ENCODE results near the gene KIF1C. TPM values are rescaled to one million over a fixed set of nuclear protein-coding genes. Genes with fewer than 3 reads are reported as not detected.
"Not testable (repeated sequence)": the region's sequence is repeated elsewhere in the genome, so short reads cannot be mapped to it uniquely, and the experiment has no call there.

The KIF1C gene
- total and polyA plus RNA-seq, 7 donors = 46.4 to 164 (median 85.6) TPM

DNA sequence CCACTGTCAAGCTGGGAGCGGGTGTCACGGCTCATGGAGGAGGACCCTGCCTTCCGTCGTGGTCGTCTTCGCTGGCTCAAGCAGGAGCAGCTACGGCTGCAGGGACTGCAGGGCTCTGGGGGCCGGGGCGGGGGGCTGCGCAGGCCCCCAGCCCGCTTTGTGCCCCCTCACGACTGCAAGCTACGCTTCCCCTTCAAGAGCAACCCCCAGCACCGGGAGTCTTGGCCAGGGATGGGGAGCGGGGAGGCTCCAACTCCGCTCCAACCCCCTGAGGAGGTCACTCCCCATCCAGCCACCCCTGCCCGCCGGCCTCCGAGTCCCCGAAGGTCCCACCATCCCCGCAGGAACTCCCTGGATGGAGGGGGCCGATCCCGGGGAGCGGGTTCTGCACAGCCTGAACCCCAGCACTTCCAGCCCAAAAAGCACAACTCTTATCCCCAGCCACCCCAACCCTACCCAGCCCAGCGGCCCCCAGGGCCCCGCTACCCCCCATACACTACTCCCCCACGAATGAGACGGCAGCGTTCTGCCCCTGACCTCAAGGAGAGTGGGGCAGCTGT is 25.9 kb downstream of the KIF1C start:
- H3K36me3 ChIP-seq = peaks cover 12 to 59% (median 45%) of the 10 kb centered on the region in 4 donors
- no peak for DNase-seq
- H3K27ac ChIP-seq = no peak overlapping the region
- intact Hi-C loops (cut with DNase I) = no loop called here
- TF ChIP-seq EP300 (IDR thresholded peaks at IDR 0.05) (no peak), POLR2AphosphoS5 (IDR thresholded peaks at IDR 0.05) (no peak), POLR2A (IDR thresholded peaks at IDR 0.05) (no peak), CTCF (IDR thresholded peaks at IDR 0.05) (no peak)
- WGBS, 2 donors = 92 to 95% methylated on average over 29 of the region's 29 CpGs
- no peaks in the 10 kb centered on the region for H3K4me1 ChIP-seq
- no peaks in the 10 kb centered on the region for H3K9me3 ChIP-seq
- H3K27me3 ChIP-seq = no peaks in the 10 kb centered on the region
- H3K4me3 ChIP-seq = no peak overlapping the region

DNA sequence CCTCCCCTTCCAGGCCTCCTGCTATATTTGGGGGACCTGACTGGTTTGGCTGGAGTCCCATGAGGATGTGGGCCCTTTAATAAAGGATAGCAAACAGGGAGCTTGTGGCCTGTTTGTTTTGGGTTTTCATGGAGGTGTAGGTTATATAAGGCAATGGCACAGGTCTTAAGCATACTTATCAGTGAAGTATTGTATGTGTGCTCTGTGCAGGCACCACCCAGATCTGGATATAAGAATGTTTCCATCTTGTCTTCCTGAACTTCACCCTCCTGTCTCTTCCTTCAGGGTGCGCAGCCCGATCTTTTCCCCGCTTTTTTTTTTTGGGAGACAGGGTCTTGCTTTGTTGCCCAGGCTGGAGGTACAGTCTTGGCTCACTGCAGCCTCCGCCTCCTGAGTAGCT is 26.9 kb downstream of the KIF1C start:
- peaks cover 12 to 50% (median 41%) of the 10 kb centered on the region in 4 donors for H3K36me3 ChIP-seq
- H3K4me3 ChIP-seq = no peak overlapping the region
- H3K27ac ChIP-seq = no peak overlapping the region
- intact Hi-C loops (cut with DNase I) = no loop called here
- WGBS, 2 donors = 95 to 98% methylated on average over 4 of the region's 4 CpGs
- H3K9me3 ChIP-seq = no peaks in the 10 kb centered on the region
- no peaks in the 10 kb centered on the region for H3K4me1 ChIP-seq
- DNase-seq = no peak
- H3K27me3 ChIP-seq = no peaks in the 10 kb centered on the region
- no peak for TF ChIP-seq POLR2AphosphoS5 (IDR thresholded peaks at IDR 0.05)

DNA sequence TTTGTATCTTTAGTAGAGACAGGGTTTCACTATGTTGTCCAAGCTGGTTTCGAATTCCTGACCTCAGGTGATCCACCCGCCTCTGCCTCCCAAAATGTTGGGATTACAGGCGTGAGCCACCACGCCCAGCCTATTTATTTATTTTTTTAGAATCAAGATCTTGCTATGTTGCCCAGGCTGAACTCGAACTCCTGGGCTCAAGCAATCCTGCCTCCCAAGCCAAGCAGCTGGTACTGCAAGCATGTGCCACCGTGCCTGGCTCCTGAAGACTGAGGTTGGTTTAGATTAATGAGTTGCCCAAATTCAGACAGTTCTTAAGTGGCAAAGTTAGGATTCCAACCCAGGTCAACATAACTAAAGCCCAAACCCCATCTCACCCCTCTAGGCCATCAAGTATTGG is 29.5 kb downstream of the KIF1C start:
- Histone ChIP-seq H3K27me3 (no peaks in the 10 kb centered on the region), H3K27ac (no peak overlapping the region), H3K4me1 (peaks cover 0 to 8% (median 2%) of the 10 kb centered on the region in 4 donors), H3K36me3 (peaks cover 5 to 23% (median 19%) of the 10 kb centered on the region in 4 donors), H3K4me3 (no peak overlapping the region), H3K9me3 (no peaks in the 10 kb centered on the region)
- TF ChIP-seq EP300 (IDR thresholded peaks at IDR 0.05) (no peak), POLR2AphosphoS5 (IDR thresholded peaks at IDR 0.05) (no peak), POLR2A (IDR thresholded peaks at IDR 0.05) (no peak), CTCF (IDR thresholded peaks at IDR 0.05) (no peak)
- DNase-seq = no peak
- WGBS, 2 donors = 71 to 81% methylated on average over 6 of the region's 6 CpGs
- intact Hi-C loops (cut with DNase I) = no loop called here

- no peaks in the 10 kb centered on the region for H3K9me3 ChIP-seq
- H3K4me3 ChIP-seq = no peak overlapping the region
- H3K27me3 ChIP-seq = no peaks in the 10 kb centered on the region
- peaks cover 0 to 8% (median 2%) of the 10 kb centered on the region in 4 donors for H3K4me1 ChIP-seq
- DNase-seq = no peak
- intact Hi-C loops (cut with DNase I) = no loop called here
- TF ChIP-seq POLR2AphosphoS5 (IDR thresholded peaks at IDR 0.05) = no peak
- TF ChIP-seq POLR2A (IDR thresholded peaks at IDR 0.05) = no peak
- no peak for TF ChIP-seq CTCF (IDR thresholded peaks at IDR 0.05)
- TF ChIP-seq EP300 (IDR thresholded peaks at IDR 0.05) = no peak
- peaks cover 0 to 17% (median 14%) of the 10 kb centered on the region in 4 donors for H3K36me3 ChIP-seq
- 76 to 79% methylated on average over 5 of the region's 5 CpGs for WGBS, 2 donors
- no peak overlapping the region for H3K27ac ChIP-seq
Measured at GRCh38 chr17:5027916-5028315, 30.2 kb downstream of the KIF1C start.

DNA sequence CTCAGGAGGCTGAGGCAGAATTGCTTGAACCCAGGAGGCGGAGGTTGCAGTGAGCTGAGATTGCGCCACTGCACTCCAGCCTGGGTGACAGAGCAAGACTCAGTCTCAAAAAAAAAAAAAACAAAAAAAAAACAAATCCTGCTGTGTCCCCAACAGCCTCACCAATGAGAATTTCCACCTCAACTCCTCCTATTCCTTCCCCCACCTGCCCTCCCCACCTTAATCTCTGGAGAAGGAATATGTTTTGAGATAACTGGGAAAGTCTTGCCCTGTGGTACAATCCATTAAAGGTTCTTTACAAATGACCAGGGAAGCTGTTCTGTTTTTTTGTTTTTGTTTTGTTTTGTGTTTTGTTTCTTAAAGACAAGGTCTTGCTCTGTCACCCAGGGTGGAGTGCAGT is 32.4 kb downstream of the KIF1C start:
- not testable (repeated sequence) for H3K36me3 ChIP-seq, H3K4me3 ChIP-seq, H3K4me1 ChIP-seq, DNase-seq, H3K9me3 ChIP-seq, H3K27ac ChIP-seq
- intact Hi-C loops (cut with DNase I) = loop anchor here (2.0 kb wide), 1 partner anchor 31 kb away; no protein-coding TSS in a partner anchor
- WGBS, 2 donors = 92 to 95% methylated on average over 2 of the region's 2 CpGs
- peaks cover 0 to 11% (median 2%) of the 10 kb centered on the region in 3 donors for H3K27me3 ChIP-seq
